Loucy (cell line): Measurements from ENCODE around the gene CTIF.

Experiments
- EZH2phosphoT487 ChIP-seq: fragments of 200-600 bp; IDR thresholded peaks from 2 replicates; pipeline ENCODE4 v1.6.1; 2018; ENCODE audit warnings: antibody characterized with exemption, mild to moderate bottlenecking, moderate library complexity, borderline replicate concordance
- TF ChIP-seq, protein P1 (sequence below): fragments of 200-600 bp; sonication (generic); conservative IDR thresholded peaks from 2 replicates; pipeline ENCODE4 v1.5.1; 2014; ENCODE audit warnings: mild to moderate bottlenecking, antibody characterized with exemption, low read length

- TF ChIP-seq, protein P1, sequence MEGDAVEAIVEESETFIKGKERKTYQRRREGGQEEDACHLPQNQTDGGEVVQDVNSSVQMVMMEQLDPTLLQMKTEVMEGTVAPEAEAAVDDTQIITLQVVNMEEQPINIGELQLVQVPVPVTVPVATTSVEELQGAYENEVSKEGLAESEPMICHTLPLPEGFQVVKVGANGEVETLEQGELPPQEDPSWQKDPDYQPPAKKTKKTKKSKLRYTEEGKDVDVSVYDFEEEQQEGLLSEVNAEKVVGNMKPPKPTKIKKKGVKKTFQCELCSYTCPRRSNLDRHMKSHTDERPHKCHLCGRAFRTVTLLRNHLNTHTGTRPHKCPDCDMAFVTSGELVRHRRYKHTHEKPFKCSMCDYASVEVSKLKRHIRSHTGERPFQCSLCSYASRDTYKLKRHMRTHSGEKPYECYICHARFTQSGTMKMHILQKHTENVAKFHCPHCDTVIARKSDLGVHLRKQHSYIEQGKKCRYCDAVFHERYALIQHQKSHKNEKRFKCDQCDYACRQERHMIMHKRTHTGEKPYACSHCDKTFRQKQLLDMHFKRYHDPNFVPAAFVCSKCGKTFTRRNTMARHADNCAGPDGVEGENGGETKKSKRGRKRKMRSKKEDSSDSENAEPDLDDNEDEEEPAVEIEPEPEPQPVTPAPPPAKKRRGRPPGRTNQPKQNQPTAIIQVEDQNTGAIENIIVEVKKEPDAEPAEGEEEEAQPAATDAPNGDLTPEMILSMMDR: no peak
- no peak for TF ChIP-seq EZH2phosphoT487
Measured at GRCh38 chr18:48834413-48835031, 295.7 kb downstream of the CTIF start.
